ENCODE data around the gene KRTAP20-4. TPM values are rescaled to one million over a fixed set of nuclear protein-coding genes. Genes with fewer than 3 reads are reported as not detected.

The KRTAP20-4 gene
- total RNA-seq, 4 donors from 2014 or later = not detected

- 95 to 98% methylated on average over 4 of the region's 4 CpGs for WGBS, 2 donors
- no peak for DNase-seq (ENCODE audit: low spot score in 2 of 2)
- H3K4me3 ChIP-seq (ENCODE audit: low read depth, poor library complexity, severe bottlenecking) = no peak within 1 kb of the TSS
- intact Hi-C loops (cut with DNase I; ENCODE audit: low total_unique reads) = no loop called here
- no peak for TF ChIP-seq CTCF (IDR thresholded peaks at IDR 0.05)
- TF ChIP-seq POLR2A (IDR thresholded peaks at IDR 0.05) = no peak
These were observed 28.3 kb upstream of the KRTAP20-4 start, which contains the start of gene KRTAP6-3 for GRCh38 chr21:30592140-30592539. KRTAP6-3 (plus strand) TSS chr21:30592440; CDS start chr21:30592446, 6 bp downstream.

GRCh38 chr21:30598802-30599201 is 21.6 kb upstream of the KRTAP20-4 start, which contains the start of gene KRTAP6-2:
KRTAP6-2 (minus strand) TSS chr21:30598902; CDS start chr21:30598874, 28 bp downstream.
- H3K4me3 ChIP-seq (ENCODE audit: low read depth, poor library complexity, severe bottlenecking) = no peak within 1 kb of the TSS
- 93 to 96% methylated on average over 6 of the region's 6 CpGs for WGBS, 2 donors
- TF ChIP-seq POLR2A (IDR thresholded peaks at IDR 0.05) = no peak
- intact Hi-C loops (cut with DNase I; ENCODE audit: low total_unique reads) = no loop called here
- no peak for DNase-seq (ENCODE audit: low spot score in 2 of 2)

GRCh38 chr21:30600787-30601186 is 19.6 kb upstream of the KRTAP20-4 start, which contains the start of gene KRTAP22-1:
KRTAP22-1 (plus strand) TSS chr21:30601087.
- WGBS, 2 donors = 0 to 89% methylated on average over 1 of the region's 1 CpG
- H3K4me3 ChIP-seq (ENCODE audit: low read depth, poor library complexity, severe bottlenecking) = no peak within 1 kb of the TSS
- intact Hi-C loops (cut with DNase I; ENCODE audit: low total_unique reads) = no loop called here
- no peak for TF ChIP-seq CTCF (IDR thresholded peaks at IDR 0.05)
- TF ChIP-seq POLR2A (IDR thresholded peaks at IDR 0.05) = no peak
- DNase-seq (ENCODE audit: low spot score in 2 of 2) = no peak

- 80 to 85% methylated on average over 2 of the region's 2 CpGs for WGBS, 2 donors
- H3K4me3 ChIP-seq (ENCODE audit: low read depth, poor library complexity, severe bottlenecking) = no peak overlapping the region
- no peak for TF ChIP-seq CTCF (IDR thresholded peaks at IDR 0.05)
- no peak for TF ChIP-seq POLR2A (IDR thresholded peaks at IDR 0.05)
- no peak for DNase-seq (ENCODE audit: low spot score in 2 of 2)
- intact Hi-C loops (cut with DNase I; ENCODE audit: low total_unique reads) = no loop called here
These were observed 14.5 kb upstream of the KRTAP20-4 start for GRCh38 chr21:30605968-30606367.

- TF ChIP-seq POLR2A (IDR thresholded peaks at IDR 0.05) (no peak), CTCF (IDR thresholded peaks at IDR 0.05) (no peak)
- WGBS, 2 donors = 70 to 76% methylated on average over 2 of the region's 2 CpGs
- H3K4me3 ChIP-seq (ENCODE audit: low read depth, poor library complexity, severe bottlenecking) = no peak overlapping the region
- DNase-seq (ENCODE audit: low spot score in 2 of 2) = no peak
- intact Hi-C loops (cut with DNase I; ENCODE audit: low total_unique reads) = no loop called here
These were observed 8.3 kb upstream of the KRTAP20-4 start for GRCh38 chr21:30612132-30612531.

GRCh38 chr21:30613836-30614235 is 6.6 kb upstream of the KRTAP20-4 start, which contains the start of gene KRTAP6-1:
KRTAP6-1 (minus strand) TSS chr21:30613930; CDS start chr21:30613904, 26 bp downstream.
- intact Hi-C loops (cut with DNase I; ENCODE audit: low total_unique reads) = no loop called here
- no peak within 1 kb of the TSS for H3K4me3 ChIP-seq (ENCODE audit: low read depth, poor library complexity, severe bottlenecking)
- DNase-seq (ENCODE audit: low spot score in 2 of 2) = no peak
- TF ChIP-seq POLR2A (IDR thresholded peaks at IDR 0.05) = no peak
- no peak for TF ChIP-seq CTCF (IDR thresholded peaks at IDR 0.05)
- WGBS, 2 donors = 70 to 80% methylated on average over 2 of the region's 2 CpGs

Measured in lower leg skin (tissue), 4 donors.